ENCODE results near the gene CREB3L1. TPM values are rescaled to one million over a fixed set of nuclear protein-coding genes. Genes with fewer than 3 reads are reported as not detected.
A peak's percentile ranks its signal among the peaks of the same experiment; 100 is the strongest.

CREB3L1 gene
- total and polyA plus RNA-seq, 2 of the 13 experiments (the other 11 are each of a cell fraction or from before 2014, with no cell fraction given), result not detected

- TF ChIP-seq MIER2 (CRISPR knock-in tag; IDR thresholded peaks at IDR 0.05) (0 out of 2 replicates have a peak, but pooled peaks have one; percentile 26), DNMT1 (CRISPR knock-in tag; IDR thresholded peaks at IDR 0.05) (peak; percentile 68; the same call in 1 of the 2 replicates), ZFX (CRISPR knock-in tag; IDR thresholded peaks at IDR 0.05; ENCODE audit: low read depth) (peak; percentile 55; the same call in 1 of the 2 replicates), GABPB1 (CRISPR knock-in tag; IDR thresholded peaks at IDR 0.05) (peak; percentile 15; the same call in 1 of the 2 replicates), STAG1 (CRISPR knock-in tag; IDR thresholded peaks at IDR 0.05) (peak; percentile 61), CCAR2 (optimal IDR thresholded peaks at IDR 0.05; ENCODE audit: low read depth, low read length) (no peak), MIER3 (CRISPR knock-in tag; IDR thresholded peaks at IDR 0.05; ENCODE audit: borderline replicate concordance) (no peak), MYNN (CRISPR knock-in tag; IDR thresholded peaks at IDR 0.05; ENCODE audit: low read depth) (no peak)
These were observed 92.1 kb downstream of the CREB3L1 start (continued) for GRCh38 chr11:46369458-46370152.

- no peak for DNase-seq (ENCODE audit: low spot score)
- Histone ChIP-seq H3K79me2 (ENCODE audit: insufficient read depth, low read length) (no peaks in the 10 kb centered on the region), H3K27ac (ENCODE audit: extremely low read length, insufficient read depth, low read length) (no peak overlapping the region), H3K4me1 (ENCODE audit: insufficient read depth, low read length) (peaks cover 15% of the 10 kb centered on the region), H2AFZ (ENCODE audit: low read length) (no peak overlapping the region), H3K9me3 (ENCODE audit: low read length) (no peaks in the 10 kb centered on the region), H3K4me2 (ENCODE audit: low read depth, low read length) (no peak overlapping the region), H3K27me3 (ENCODE audit: control insufficient read depth in 1 of 2, insufficient read depth in 2 of 2, low read length in 2 of 2) (no peaks in the 10 kb centered on the region), H3K4me3 (replicated peaks in 1 of 3; ENCODE audit: insufficient read depth in 1 of 3, low read depth in 2 of 3, low read length in 3 of 3) (no peak overlapping the region), H3K9ac (ENCODE audit: insufficient read depth, low read depth, low read length) (no peak overlapping the region), H4K20me1 (ENCODE audit: insufficient read depth, low read length) (no peaks in the 10 kb centered on the region), H3K36me3 (replicated peaks in 1 of 2; ENCODE audit: control insufficient read depth in 1 of 2, insufficient read depth in 2 of 2, low read length in 2 of 2) (peaks cover 1 to 14% of the 10 kb centered on the region in 2 experiments; a peak in 2 of 5 replicates)
- ATAC-seq, result no peak
- over 99% methylated on average over 13 of the region's 13 CpGs for WGBS (ENCODE audit: low lambda C conversion rate)
- intact Hi-C loops (cut with micrococcal nuclease; ENCODE audit: unreplicated experiment), result no loop called here
- ChIA-PET POLR2A (no interaction called here), CTCF (ENCODE audit: low intra/inter-chr PET ratio, low total read pairs) (interaction anchor here (1.9 kb wide), 1 partner anchor 168 kb away, joined by 11 read pairs; no protein-coding TSS in a partner anchor)
- in situ Hi-C loops (cut with HindIII; ENCODE audit: extremely low pct_ligation_motif_present, low pct_unique_long_range_greater_than_20kb), result no loop called here
- FAIRE-seq, result no peak
- BruUV-seq (replicated peaks), result no TSS peak
- TF ChIP-seq HOXA7 (CRISPR knock-in tag; IDR thresholded peaks at IDR 0.05), result no peak
- TF ChIP-seq MTERF4 (CRISPR knock-in tag; IDR thresholded peaks at IDR 0.05), result no peak
- TF ChIP-seq ISX (CRISPR knock-in tag; conservative IDR thresholded peaks at IDR 0.05), result no peak
- no peak for TF ChIP-seq ZBTB7B (CRISPR knock-in tag; IDR thresholded peaks at IDR 0.05)
- TF ChIP-seq PAWR (CRISPR knock-in tag; IDR thresholded peaks at IDR 0.05; ENCODE audit: borderline replicate concordance), result no peak
- TF ChIP-seq NCOA5 (CRISPR knock-in tag; IDR thresholded peaks at IDR 0.05), result no peak
- no peak for TF ChIP-seq ARHGAP35 (CRISPR knock-in tag; IDR thresholded peaks at IDR 0.05; ENCODE audit: borderline replicate concordance)
- TF ChIP-seq ADNP (CRISPR knock-in tag; IDR thresholded peaks at IDR 0.05), result no peak
- TF ChIP-seq, protein P1, sequence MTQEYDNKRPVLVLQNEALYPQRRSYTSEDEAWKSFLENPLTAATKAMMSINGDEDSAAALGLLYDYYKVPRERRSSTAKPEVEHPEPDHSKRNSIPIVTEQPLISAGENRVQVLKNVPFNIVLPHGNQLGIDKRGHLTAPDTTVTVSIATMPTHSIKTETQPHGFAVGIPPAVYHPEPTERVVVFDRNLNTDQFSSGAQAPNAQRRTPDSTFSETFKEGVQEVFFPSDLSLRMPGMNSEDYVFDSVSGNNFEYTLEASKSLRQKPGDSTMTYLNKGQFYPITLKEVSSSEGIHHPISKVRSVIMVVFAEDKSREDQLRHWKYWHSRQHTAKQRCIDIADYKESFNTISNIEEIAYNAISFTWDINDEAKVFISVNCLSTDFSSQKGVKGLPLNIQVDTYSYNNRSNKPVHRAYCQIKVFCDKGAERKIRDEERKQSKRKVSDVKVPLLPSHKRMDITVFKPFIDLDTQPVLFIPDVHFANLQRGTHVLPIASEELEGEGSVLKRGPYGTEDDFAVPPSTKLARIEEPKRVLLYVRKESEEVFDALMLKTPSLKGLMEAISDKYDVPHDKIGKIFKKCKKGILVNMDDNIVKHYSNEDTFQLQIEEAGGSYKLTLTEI (CRISPR knock-in tag; conservative IDR thresholded peaks at IDR 0.05), result no peak
- TF ChIP-seq TP53 (CRISPR knock-in tag; conservative IDR thresholded peaks at IDR 0.05), result no peak
- TF ChIP-seq, protein P2, sequence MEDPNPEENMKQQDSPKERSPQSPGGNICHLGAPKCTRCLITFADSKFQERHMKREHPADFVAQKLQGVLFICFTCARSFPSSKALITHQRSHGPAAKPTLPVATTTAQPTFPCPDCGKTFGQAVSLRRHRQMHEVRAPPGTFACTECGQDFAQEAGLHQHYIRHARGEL (CRISPR knock-in tag; IDR thresholded peaks at IDR 0.05), result no peak
- TF ChIP-seq KLF11 (CRISPR knock-in tag; IDR thresholded peaks at IDR 0.05), result no peak
- no peak for TF ChIP-seq RARA (CRISPR knock-in tag; IDR thresholded peaks at IDR 0.05)
These were observed 92.8 kb downstream of the CREB3L1 start for GRCh38 chr11:46370253-46370652.
